Suprapubic skin (tissue), 4 donors: ENCODE results near the gene MAP10. TPM values are rescaled to one million over a fixed set of nuclear protein-coding genes. Genes with fewer than 3 reads are reported as not detected.

Experiments
- DNase-seq, 2 donors: peaks; one replicate each; pipeline ENCODE4 v3.0.0-alpha.2; 2019; ENCODE audit warnings: low spot score in 2 of 2
- H3K27ac ChIP-seq: fragments of 200-600 bp; sonication (generic); one replicate; pipeline ENCODE4 v1.5.1; 2019
- H3K27me3 ChIP-seq: fragments of 200-600 bp; sonication (generic); one replicate; pipeline ENCODE4 v1.5.1; 2019
- H3K36me3 ChIP-seq: fragments of 200-600 bp; sonication (generic); one replicate; pipeline ENCODE4 v1.5.1; 2019
- H3K4me1 ChIP-seq: fragments of 200-600 bp; sonication (generic); one replicate; pipeline ENCODE4 v1.5.1; 2019
- H3K4me3 ChIP-seq: fragments of 200-600 bp; sonication (generic); one replicate; pipeline ENCODE4 v1.5.1; 2019; ENCODE audit warnings: mild to moderate bottlenecking
- H3K9me3 ChIP-seq: fragments of 200-600 bp; sonication (generic); one replicate; pipeline ENCODE4 v1.5.1; 2019
- CTCF ChIP-seq, 2 donors: fragments of 200-600 bp in 1 of 2; fragments of 450-650 bp in 1 of 2; sonication (generic) in 1 of 2; IDR thresholded peaks; one replicate each; pipeline ENCODE4 v1.5.1; 2016 to 2019; ENCODE audit warnings: antibody characterized with exemption in 2 of 2, mild to moderate bottlenecking in 1 of 2, moderate library complexity in 1 of 2
- EP300 ChIP-seq: sonication (generic); formaldehyde crosslinking; IDR thresholded peaks from one replicate; pipeline ENCODE4 v1.6.1; 2017; ENCODE audit warnings: antibody characterized with exemption
- POLR2A ChIP-seq, 2 donors: fragments of 450-650 bp; IDR thresholded peaks; one replicate each; pipeline ENCODE4 v1.6.1; 2017; ENCODE audit warnings: antibody characterized with exemption in 2 of 2, mild to moderate bottlenecking in 2 of 2, moderate library complexity in 2 of 2
- POLR2AphosphoS5 ChIP-seq, 3 donors: sonication (generic); formaldehyde crosslinking; IDR thresholded peaks; one replicate each; pipeline ENCODE4 v1.6.1; 2017; ENCODE audit warnings: antibody characterized with exemption in 3 of 3
- WGBS: methylation state at CpG from one replicate; pipeline ENCODE4 v1.1.5; 2018; 5-methylcytosine and 5-hydroxymethylcytosine counted together
- total RNA-seq, 4 donors: library from RNA; depleted of rRNA; stranded (reverse); fragments of >200 nt; gene quantifications; one replicate each; pipeline ENCODE4 v1.1.0, GENCODE V29; 2016

Gene MAP10
- total RNA-seq, 4 donors from 2014 or later: 0.60 to 1.0 (median 0.81) TPM

- Histone ChIP-seq H3K27ac (no peak overlapping the region), H3K27me3 (no peaks in the 10 kb centered on the region), H3K4me1 (no peaks in the 10 kb centered on the region), H3K36me3 (no peaks in the 10 kb centered on the region), H3K9me3 (no peaks in the 10 kb centered on the region), H3K4me3 (no peak overlapping the region)
- DNase-seq: no peak
- no peak for TF ChIP-seq POLR2A (IDR thresholded peaks at IDR 0.05)
- no peak for TF ChIP-seq CTCF (IDR thresholded peaks at IDR 0.05)
- TF ChIP-seq POLR2AphosphoS5 (IDR thresholded peaks at IDR 0.05): no peak
- no peak for TF ChIP-seq EP300
- WGBS: 45% methylated on average over 6 of the region's 6 CpGs
Measured at GRCh38 chr1:232835166-232835565, 29.9 kb downstream of the MAP10 start.

- WGBS: 80% methylated on average over 4 of the region's 4 CpGs
- TF ChIP-seq POLR2AphosphoS5 (IDR thresholded peaks at IDR 0.05): no peak
- no peak for TF ChIP-seq CTCF (IDR thresholded peaks at IDR 0.05)
- no peak for TF ChIP-seq POLR2A (IDR thresholded peaks at IDR 0.05)
- no peak for TF ChIP-seq EP300
Measured at GRCh38 chr1:232837087-232837486, 31.9 kb downstream of the MAP10 start.

GRCh38 chr1:232841823-232842565 lies 36.8 kb downstream of the MAP10 start:
- Histone ChIP-seq H3K27ac (no peak overlapping the region), H3K27me3 (no peaks in the 10 kb centered on the region), H3K9me3 (no peaks in the 10 kb centered on the region), H3K36me3 (no peaks in the 10 kb centered on the region), H3K4me3 (no peak overlapping the region), H3K4me1 (no peaks in the 10 kb centered on the region)
- no peak for DNase-seq
- WGBS: 92% methylated on average over 6 of the region's 6 CpGs
- TF ChIP-seq POLR2AphosphoS5 (IDR thresholded peaks at IDR 0.05) (no peak), CTCF (IDR thresholded peaks at IDR 0.05) (no peak), EP300 (no peak), POLR2A (IDR thresholded peaks at IDR 0.05) (no peak)

More at GRCh38 chr1:232837087-232837486, 31.9 kb downstream of the MAP10 start:
- DNase-seq: no peak
- H3K4me3 ChIP-seq: no peak overlapping the region
- no peak overlapping the region for H3K27ac ChIP-seq
- no peaks in the 10 kb centered on the region for H3K9me3 ChIP-seq
- H3K4me1 ChIP-seq: no peaks in the 10 kb centered on the region
- H3K36me3 ChIP-seq: no peaks in the 10 kb centered on the region
- H3K27me3 ChIP-seq: no peaks in the 10 kb centered on the region

- no peaks in the 10 kb centered on the region for H3K27me3 ChIP-seq
- H3K4me1 ChIP-seq: no peaks in the 10 kb centered on the region
- no peak for DNase-seq
- H3K9me3 ChIP-seq: no peaks in the 10 kb centered on the region
- H3K36me3 ChIP-seq: no peaks in the 10 kb centered on the region
- no peak overlapping the region for H3K27ac ChIP-seq
- no peak for TF ChIP-seq EP300
- no peak for TF ChIP-seq CTCF (IDR thresholded peaks at IDR 0.05)
- TF ChIP-seq POLR2AphosphoS5 (IDR thresholded peaks at IDR 0.05): no peak
- WGBS: 96% methylated on average over 5 of the region's 5 CpGs
- H3K4me3 ChIP-seq: no peak overlapping the region
Measured at GRCh38 chr1:232844791-232845190, 39.6 kb downstream of the MAP10 start.

GRCh38 chr1:232845406-232845955 lies 40.3 kb downstream of the MAP10 start:
- Histone ChIP-seq H3K4me1 (no peaks in the 10 kb centered on the region), H3K9me3 (no peaks in the 10 kb centered on the region), H3K4me3 (no peak overlapping the region), H3K27ac (no peak overlapping the region), H3K36me3 (no peaks in the 10 kb centered on the region), H3K27me3 (no peaks in the 10 kb centered on the region)
- no peak for TF ChIP-seq CTCF (IDR thresholded peaks at IDR 0.05)
- TF ChIP-seq POLR2A (IDR thresholded peaks at IDR 0.05): no peak
- TF ChIP-seq POLR2AphosphoS5 (IDR thresholded peaks at IDR 0.05): no peak
- no peak for TF ChIP-seq EP300
- 64% methylated on average over 6 of the region's 6 CpGs for WGBS
- DNase-seq: no peak
